Measurements from ENCODE around the gene BTBD16. TPM values are rescaled to one million over a fixed set of nuclear protein-coding genes. Genes with fewer than 3 reads are reported as not detected.

BTBD16 gene
- total RNA-seq, 4 donors from 2014 or later = 0.85 to 10.2 (median 5.1) TPM

- peaks cover 15% of the 10 kb centered on the region for H3K4me1 ChIP-seq
- no peaks in the 10 kb centered on the region for H3K27me3 ChIP-seq
- no peaks in the 10 kb centered on the region for H3K36me3 ChIP-seq
- TF ChIP-seq POLR2A (IDR thresholded peaks at IDR 0.05) (no peak), POLR2AphosphoS5 (IDR thresholded peaks at IDR 0.05) (no peak), CTCF (IDR thresholded peaks at IDR 0.05) (no peak), EP300 (IDR thresholded peaks at IDR 0.05) (no peak)
- H3K27ac ChIP-seq = no peak overlapping the region
- no peak overlapping the region for H3K4me3 ChIP-seq
- WGBS = 94% methylated on average over 1 of the region's 1 CpG
- H3K9me3 ChIP-seq = no peaks in the 10 kb centered on the region
- DNase-seq (ENCODE audit: low spot score in 2 of 2) = no peak
Measured at GRCh38 chr10:122361046-122361445, 90.0 kb downstream of the BTBD16 start.

- DNase-seq (ENCODE audit: low spot score in 2 of 2) = no peak
- Histone ChIP-seq H3K4me1 (peaks cover 15% of the 10 kb centered on the region), H3K27me3 (no peaks in the 10 kb centered on the region), H3K9me3 (no peaks in the 10 kb centered on the region), H3K4me3 (no peak overlapping the region), H3K36me3 (no peaks in the 10 kb centered on the region), H3K27ac (no peak overlapping the region)
- TF ChIP-seq POLR2AphosphoS5 (IDR thresholded peaks at IDR 0.05) = no peak
- TF ChIP-seq CTCF (IDR thresholded peaks at IDR 0.05) = no peak
- TF ChIP-seq EP300 (IDR thresholded peaks at IDR 0.05) = no peak
- no peak for TF ChIP-seq POLR2A (IDR thresholded peaks at IDR 0.05)
- 91% methylated on average over 4 of the region's 4 CpGs for WGBS
Measured at GRCh38 chr10:122362031-122362592, 91.0 kb downstream of the BTBD16 start.

- no peaks in the 10 kb centered on the region for H3K36me3 ChIP-seq
- TF ChIP-seq POLR2A (IDR thresholded peaks at IDR 0.05) (no peak), CTCF (IDR thresholded peaks at IDR 0.05) (no peak), EP300 (IDR thresholded peaks at IDR 0.05) (no peak), POLR2AphosphoS5 (IDR thresholded peaks at IDR 0.05) (no peak)
- no peak overlapping the region for H3K27ac ChIP-seq
- no peak for DNase-seq (ENCODE audit: low spot score in 2 of 2)
- peaks cover 15% of the 10 kb centered on the region for H3K4me1 ChIP-seq
- no peaks in the 10 kb centered on the region for H3K27me3 ChIP-seq
- WGBS = 48% methylated on average over 2 of the region's 2 CpGs
- no peaks in the 10 kb centered on the region for H3K9me3 ChIP-seq
- H3K4me3 ChIP-seq = no peak overlapping the region
Measured at GRCh38 chr10:122362621-122363020, 91.5 kb downstream of the BTBD16 start.

DNA sequence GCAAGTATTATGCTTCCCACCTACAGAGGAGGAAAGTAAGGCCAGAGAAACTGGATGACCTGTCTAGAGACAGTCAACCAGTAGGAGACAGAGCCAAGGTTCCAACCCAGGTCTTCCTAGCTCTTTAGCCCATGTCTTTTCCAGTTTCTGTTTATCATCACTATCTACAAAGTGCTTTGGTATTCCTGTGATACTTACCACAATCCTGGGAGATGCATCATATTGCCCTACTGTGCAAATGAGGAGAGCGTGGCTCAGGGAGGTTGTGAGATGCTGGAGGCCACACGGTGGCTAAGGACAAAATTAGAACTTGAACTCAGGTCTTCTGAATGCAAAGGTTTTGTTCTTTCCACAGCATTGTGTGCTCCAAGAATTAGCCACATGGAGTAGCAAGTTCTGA, 92.2 kb downstream of the BTBD16 start:
- Histone ChIP-seq H3K4me3 (no peak overlapping the region), H3K9me3 (no peaks in the 10 kb centered on the region), H3K27me3 (no peaks in the 10 kb centered on the region), H3K27ac (no peak overlapping the region), H3K36me3 (no peaks in the 10 kb centered on the region), H3K4me1 (peaks cover 17% of the 10 kb centered on the region)
- WGBS = 56% methylated on average over 2 of the region's 2 CpGs
- TF ChIP-seq POLR2A (IDR thresholded peaks at IDR 0.05) = no peak
- TF ChIP-seq CTCF (IDR thresholded peaks at IDR 0.05) = no peak
- TF ChIP-seq POLR2AphosphoS5 (IDR thresholded peaks at IDR 0.05) = no peak
- TF ChIP-seq EP300 (IDR thresholded peaks at IDR 0.05) = no peak
- DNase-seq (ENCODE audit: low spot score in 2 of 2) = no peak

DNA sequence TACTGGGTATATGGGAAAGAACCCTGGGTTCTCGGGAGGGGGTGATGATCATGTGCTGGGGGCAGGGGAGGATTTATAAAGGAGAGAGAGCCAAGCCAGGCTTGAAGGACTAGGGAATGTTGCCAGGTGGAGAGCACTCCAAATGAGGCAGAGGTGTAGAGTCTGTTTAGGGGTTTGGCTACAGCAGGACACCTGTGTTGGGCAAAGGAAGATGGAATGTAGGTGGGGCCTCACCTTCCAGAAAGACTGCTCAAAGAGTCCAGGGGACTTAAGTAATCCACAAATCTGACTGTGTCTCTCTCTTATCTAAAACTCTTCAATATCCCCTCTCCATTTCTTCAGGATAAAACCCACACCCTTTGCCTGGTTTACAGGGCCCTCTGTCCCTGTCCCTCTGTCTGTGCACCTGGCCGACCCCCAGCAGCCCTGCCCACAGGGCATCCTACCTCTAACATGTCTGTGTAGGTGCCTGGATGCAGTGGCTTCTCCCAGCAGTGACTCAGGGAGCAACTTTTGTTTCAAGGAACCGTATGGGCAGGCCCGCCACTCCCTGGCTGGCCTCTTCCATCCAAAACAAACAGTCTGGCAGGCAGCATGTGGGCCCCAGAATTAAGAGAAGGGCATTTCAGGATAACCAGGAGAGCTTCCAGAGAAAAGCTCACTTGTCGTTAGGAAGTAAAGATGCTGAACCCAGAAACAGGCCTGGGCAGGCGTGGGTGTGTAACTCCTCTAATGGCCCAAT, 92.8 kb downstream of the BTBD16 start:
- DNase-seq (ENCODE audit: low spot score in 2 of 2) = no peak
- peak overlapping the region; percentile 13 for H3K27ac ChIP-seq

More for the DNA sequence above, 92.8 kb downstream of the BTBD16 start:
- Histone ChIP-seq H3K4me3 (no peak overlapping the region), H3K27me3 (no peaks in the 10 kb centered on the region), H3K36me3 (no peaks in the 10 kb centered on the region), H3K4me1 (peaks cover 22% of the 10 kb centered on the region), H3K9me3 (no peaks in the 10 kb centered on the region)
- TF ChIP-seq EP300 (IDR thresholded peaks at IDR 0.05) (no peak), POLR2AphosphoS5 (IDR thresholded peaks at IDR 0.05) (no peak), POLR2A (IDR thresholded peaks at IDR 0.05) (no peak)
- WGBS = 34% methylated on average over 6 of the region's 6 CpGs
